PC-3 (cell line): ENCODE results near the gene PEX11B. TPM values are rescaled to one million over a fixed set of nuclear protein-coding genes. Genes with fewer than 3 reads are reported as not detected.
"Not testable (repeated sequence)": the region's sequence is repeated elsewhere in the genome, so short reads cannot be mapped to it uniquely, and the experiment has no call there.

Experiments used
- ATAC-seq: fragments of 200-7000 bp; cut with Tn5 transposase; 2 replicates; pipeline ENCODE4 v1.9.1; 2020; ENCODE audit warnings: mild to moderate bottlenecking, moderate library complexity
- BruUV-seq: library from RNA; stranded (reverse); fragments of 400-500 nt; replicated peaks from 2 replicates; lab custom pipeline; 2021; lab: Mats Ljungman, UMichigan
- CTCF ChIA-PET: fragments of 300-600 bp; sonication (Branson Sonifier 250); formaldehyde crosslinking; loops from one replicate; lab custom pipeline; 2022; ENCODE audit warnings: antibody characterized with exemption; lab: Charles Lee
- POLR2A ChIA-PET: fragments of 300-600 bp; sonication (Branson Sonifier 250); formaldehyde crosslinking; loops from one replicate; lab custom pipeline; 2022; ENCODE audit warnings: antibody characterized with exemption; ENCODE audit not compliant: unreplicated experiment; lab: Charles Lee
- DNase-seq: peaks from one replicate; pipeline ENCODE4 v3.0.0-alpha.2; 2015
- H2AFZ ChIP-seq: fragments of 300-600 bp; sonication (generic); 2 replicates; pipeline ENCODE4 v1.6.0; 2016; ENCODE audit warnings: antibody characterized with exemption, low read length
- H3F3A ChIP-seq: fragments of 300-600 bp; sonication (generic); one replicate; pipeline ENCODE4 v1.6.0; 2017; ENCODE audit warnings: antibody characterized with exemption, low read length, control low read depth, mild to moderate bottlenecking; ENCODE audit not compliant: unreplicated experiment
- H3K27ac ChIP-seq: fragments of 300-600 bp; sonication (generic); 2 replicates; pipeline ENCODE4 v1.5.1; 2016; ENCODE audit warnings: mild to moderate bottlenecking, low read length
- H3K27me3 ChIP-seq: fragments of 300-600 bp; sonication (generic); 2 replicates; pipeline ENCODE4 v1.6.1; 2016; ENCODE audit warnings: low read length, mixed read lengths
- H3K36me3 ChIP-seq: fragments of 300-600 bp; sonication (generic); 2 replicates; pipeline ENCODE4 v1.6.1; 2016; ENCODE audit warnings: low read depth, mixed run types, low read length, mixed read lengths
- H3K4me1 ChIP-seq: fragments of 300-600 bp; sonication (generic); 2 replicates; pipeline ENCODE4 v1.5.1; 2016; ENCODE audit warnings: low read length; ENCODE audit not compliant: insufficient read depth
- H3K4me2 ChIP-seq: fragments of 300-600 bp; sonication (generic); 2 replicates; pipeline ENCODE4 v1.6.0; 2016; ENCODE audit warnings: low read length
- H3K4me3 ChIP-seq: fragments of 300-600 bp; sonication (generic); 2 replicates; pipeline ENCODE4 v1.5.1; 2016; ENCODE audit warnings: mild to moderate bottlenecking, low read length, mixed read lengths
- H3K79me2 ChIP-seq: fragments of 300-600 bp; sonication (generic); 2 replicates; pipeline ENCODE4 v1.6.1; 2017; ENCODE audit warnings: low read length, mixed read lengths
- H3K9ac ChIP-seq: fragments of 300-600 bp; sonication (generic); 2 replicates; pipeline ENCODE4 v1.6.0; 2016; ENCODE audit warnings: mild to moderate bottlenecking, low read length
- H3K9me2 ChIP-seq: fragments of 300-600 bp; sonication (generic); replicated peaks from 2 replicates; pipeline ENCODE4 v1.6.1; 2016; ENCODE audit warnings: mixed run types, low read length, mixed read lengths
- H3K9me3 ChIP-seq: fragments of 300-600 bp; sonication (generic); 2 replicates; pipeline ENCODE4 v1.6.1; 2016; ENCODE audit warnings: low read length, mixed read lengths
- H4K20me1 ChIP-seq: fragments of 300-600 bp; sonication (generic); 2 replicates; pipeline ENCODE4 v1.6.1; 2016; ENCODE audit warnings: low read length, mixed read lengths
- CTCF ChIP-seq: fragments of 300-600 bp; sonication (generic); conservative IDR thresholded peaks from 2 replicates; pipeline ENCODE4 v1.5.1; 2017; ENCODE audit warnings: antibody characterized with exemption, low read depth, mild to moderate bottlenecking, low read length
- EZH2 ChIP-seq: fragments of 300-600 bp; sonication (generic); IDR thresholded peaks from one replicate; pipeline ENCODE4 v1.6.1; 2017; ENCODE audit warnings: antibody characterized with exemption, mild to moderate bottlenecking, low read length; ENCODE audit not compliant: unreplicated experiment
- EZH2phosphoT487 ChIP-seq: fragments of 300-600 bp; sonication (generic); IDR thresholded peaks from 2 replicates; pipeline ENCODE4 v1.6.1; 2018; ENCODE audit warnings: mild to moderate bottlenecking, antibody characterized with exemption, low read length, borderline replicate concordance
- intact Hi-C: fragments of 100-400 bp; cut with micrococcal nuclease; formaldehyde crosslinking; loops from 2 replicates; pipeline ENCODE4 v1.9.0; 2023
- total RNA-seq: library from RNA; depleted of rRNA; stranded (reverse); fragments of >200 nt; gene quantifications from 2 replicates; pipeline ENCODE4 v1.2.3, GENCODE V29; 2014

The PEX11B gene
- total RNA-seq, 1 experiment from 2014 or later: 27.4 TPM

DNA sequence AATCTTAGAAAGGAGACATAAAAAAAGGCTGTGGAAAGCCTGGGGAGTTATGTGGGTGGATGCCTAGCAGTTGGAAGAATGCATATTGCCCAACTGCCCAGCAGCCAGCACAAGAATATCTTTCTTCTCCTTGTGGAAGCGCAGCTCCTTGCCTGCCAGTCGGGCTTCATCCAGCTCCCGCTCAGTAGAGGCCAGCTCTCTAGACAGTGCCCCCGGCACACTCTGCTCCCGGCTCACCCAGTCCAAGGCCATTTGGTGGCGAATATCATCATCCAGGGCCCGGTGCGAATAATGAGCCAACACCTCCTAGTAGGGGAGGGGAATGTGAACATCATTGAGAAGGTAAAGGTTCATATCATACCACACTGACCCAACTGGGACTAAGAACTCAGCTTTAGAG, 17.7 kb upstream of the PEX11B start:
- no peak for DNase-seq
- no TSS peak for BruUV-seq
- no peaks in the 10 kb centered on the region for H3K4me1 ChIP-seq
- H3K9me3 ChIP-seq: no peaks in the 10 kb centered on the region
- H3K9me2 ChIP-seq: no peaks in the 10 kb centered on the region
- TF ChIP-seq CTCF (no peak), EZH2 (no peak), EZH2phosphoT487 (no peak)
- no peak overlapping the region for H3K4me3 ChIP-seq
- intact Hi-C loops: no loop called here
- no peak for ATAC-seq
- no peak overlapping the region for H3K4me2 ChIP-seq
- no peaks in the 10 kb centered on the region for H3K27me3 ChIP-seq
- no peak overlapping the region for H2AFZ ChIP-seq
- H3K9ac ChIP-seq: no peak overlapping the region
- no peaks in the 10 kb centered on the region for H3K36me3 ChIP-seq
- H3F3A ChIP-seq: no peaks in the 10 kb centered on the region
- H4K20me1 ChIP-seq: no peaks in the 10 kb centered on the region
- ChIA-PET POLR2A (no interaction called here), CTCF (no interaction called here)
- no peaks in the 10 kb centered on the region for H3K79me2 ChIP-seq
- no peak overlapping the region for H3K27ac ChIP-seq

GRCh38 chr1:145935708-145936107, 17.2 kb upstream of the PEX11B start:
- POLR2A ChIA-PET: no interaction called here
- H3K4me1 ChIP-seq: no peaks in the 10 kb centered on the region
- H3K27me3 ChIP-seq: no peaks in the 10 kb centered on the region
- no peak overlapping the region for H3K9ac ChIP-seq
- DNase-seq (no peak), ATAC-seq (no peak)
- no peaks in the 10 kb centered on the region for H3K79me2 ChIP-seq
- H3K27ac ChIP-seq: no peak overlapping the region
- no peaks in the 10 kb centered on the region for H3K36me3 ChIP-seq
- H3F3A ChIP-seq: no peaks in the 10 kb centered on the region
- no peaks in the 10 kb centered on the region for H3K9me2 ChIP-seq
- H3K4me2 ChIP-seq: no peak overlapping the region
- no peaks in the 10 kb centered on the region for H4K20me1 ChIP-seq
- H2AFZ ChIP-seq: no peak overlapping the region
- BruUV-seq: no TSS peak
- intact Hi-C loops: no loop called here
- CTCF ChIA-PET: no interaction called here
- TF ChIP-seq EZH2 (no peak), EZH2phosphoT487 (no peak), CTCF (no peak)
- H3K4me3 ChIP-seq: no peak overlapping the region
- no peaks in the 10 kb centered on the region for H3K9me3 ChIP-seq

DNA sequence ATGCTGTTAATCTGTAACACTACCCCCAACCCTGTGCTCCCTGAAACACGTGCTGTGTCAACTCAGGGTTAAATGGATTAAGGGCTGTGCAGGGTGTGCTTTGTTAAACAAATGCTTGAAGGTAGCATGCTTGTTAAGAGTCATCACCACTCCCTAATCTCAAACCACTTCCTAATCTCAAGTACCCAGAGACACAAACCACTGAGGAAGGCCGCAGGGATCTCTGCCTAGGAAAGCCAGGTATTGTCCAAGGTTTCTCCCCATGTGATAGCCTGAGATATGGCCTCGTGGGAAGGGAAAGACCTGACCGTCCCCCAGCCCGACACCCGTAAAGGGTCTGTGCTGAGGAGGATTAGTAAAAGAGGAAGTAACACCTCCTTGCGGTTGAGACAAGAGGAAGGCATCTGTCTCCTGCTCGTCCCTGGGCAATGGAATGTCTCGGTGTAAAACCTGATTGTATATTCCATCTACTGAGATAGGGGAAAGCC, 14.0 kb upstream of the PEX11B start:
- BruUV-seq, H2AFZ ChIP-seq, H3K27ac ChIP-seq, H3K9me2 ChIP-seq, H3F3A ChIP-seq, H3K4me2 ChIP-seq, intact Hi-C loops, H3K36me3 ChIP-seq, POLR2A ChIA-PET, CTCF ChIA-PET, H3K79me2 ChIP-seq, H3K9ac ChIP-seq, DNase-seq, H3K4me3 ChIP-seq, H3K27me3 ChIP-seq, H4K20me1 ChIP-seq, H3K4me1 ChIP-seq, ATAC-seq, H3K9me3 ChIP-seq: not testable (repeated sequence)
